GM23338 (cell line): ENCODE results near the gene ENOX1. TPM values are rescaled to one million over a fixed set of nuclear protein-coding genes. Genes with fewer than 3 reads are reported as not detected.

Experiments
- ATAC-seq: fragments of 200-7000 bp; cut with Tn5 transposase; 3 replicates; pipeline ENCODE4 v1.9.1; 2020
- DNase-seq: peaks from one replicate; pipeline ENCODE4 v3.0.0-alpha.2; 2015; ENCODE audit warnings: low spot score
- H2AFZ ChIP-seq: fragments of 200-600 bp; sonication (generic); 2 replicates; pipeline ENCODE4 v1.8.0; 2016; ENCODE audit warnings: antibody characterized with exemption, mild to moderate bottlenecking, moderate library complexity
- H3F3A ChIP-seq: fragments of 200-600 bp; sonication (generic); replicated peaks from 2 replicates; pipeline ENCODE4 v1.8.0; 2017; ENCODE audit warnings: antibody characterized with exemption, mixed run types, low read depth
- H3K27ac ChIP-seq: fragments of 200-600 bp; sonication (generic); 2 replicates; pipeline ENCODE4 v1.6.1; 2016; ENCODE audit warnings: low read depth
- H3K27me3 ChIP-seq: fragments of 200-600 bp; sonication (generic); 2 replicates; pipeline ENCODE4 v1.8.0; 2016; ENCODE audit warnings: mild to moderate bottlenecking, mixed run types, moderate library complexity; ENCODE audit not compliant: insufficient read depth
- H3K36me3 ChIP-seq: fragments of 200-600 bp; sonication (generic); 2 replicates; pipeline ENCODE4 v1.8.0; 2016; ENCODE audit warnings: mild to moderate bottlenecking; ENCODE audit not compliant: insufficient read depth
- H3K4me1 ChIP-seq: fragments of 200-600 bp; sonication (generic); 2 replicates; pipeline ENCODE4 v1.8.0; 2016; ENCODE audit warnings: mild to moderate bottlenecking, moderate library complexity; ENCODE audit not compliant: insufficient read depth
- H3K4me2 ChIP-seq: fragments of 200-600 bp; sonication (generic); 2 replicates; pipeline ENCODE4 v1.7.1; 2017; ENCODE audit warnings: mixed run types
- H3K4me3 ChIP-seq: fragments of 200-600 bp; sonication (generic); 2 replicates; pipeline ENCODE4 v1.6.1; 2016; ENCODE audit warnings: mixed run types
- H3K79me2 ChIP-seq: fragments of 200-600 bp; sonication (generic); replicated peaks from 2 replicates; pipeline ENCODE4 v1.8.0; 2017; ENCODE audit warnings: mild to moderate bottlenecking; ENCODE audit not compliant: insufficient read depth
- H3K9me2 ChIP-seq: fragments of 200-600 bp; sonication (generic); 2 replicates; pipeline ENCODE4 v1.8.0; 2017; ENCODE audit not compliant: insufficient read depth
- H4K20me1 ChIP-seq: fragments of 200-600 bp; sonication (generic); replicated peaks from 2 replicates; pipeline ENCODE4 v1.8.0; 2017; ENCODE audit warnings: mild to moderate bottlenecking; ENCODE audit not compliant: insufficient read depth
- H3K27ac Mint-ChIP-seq: 2 replicates; pipeline ENCODE4 v1.8.0; 2020; ENCODE audit warnings: inconsistent platforms, mild to moderate bottlenecking, moderate library complexity, mixed read lengths
- H3K27me3 Mint-ChIP-seq: 3 replicates; pipeline ENCODE4 v1.8.0; 2022; ENCODE audit warnings: low read depth, mild to moderate bottlenecking, moderate library complexity, mixed read lengths, inconsistent platforms; ENCODE audit not compliant: insufficient read depth, poor library complexity
- H3K36me3 Mint-ChIP-seq: 3 replicates; pipeline ENCODE4 v1.8.0; 2021; ENCODE audit warnings: low read depth, mild to moderate bottlenecking, inconsistent platforms, moderate library complexity, mixed read lengths
- H3K4me1 Mint-ChIP-seq: 3 replicates; pipeline ENCODE4 v1.8.0; 2020; ENCODE audit warnings: mild to moderate bottlenecking, inconsistent platforms, mixed read lengths
- H3K4me3 Mint-ChIP-seq: 3 replicates; pipeline ENCODE4 v1.8.0; 2021; ENCODE audit warnings: moderate library complexity, mild to moderate bottlenecking, inconsistent platforms, mixed read lengths
- H3K9me3 Mint-ChIP-seq: 3 replicates; pipeline ENCODE4 v1.8.0; 2020; ENCODE audit warnings: moderate library complexity, mild to moderate bottlenecking, inconsistent platforms, mixed read lengths
- CREB1 ChIP-seq: fragments of 250-450 bp; sonication (Bioruptor Pico); IDR thresholded peaks from 2 replicates; pipeline ENCODE4 v1.5.0; 2020; ENCODE audit warnings: low read depth, mild to moderate bottlenecking, moderate library complexity
- CTCF ChIP-seq, 2 experiments: fragments of 200-600 bp in 1 of 2; sonication (generic) in 1 of 2; conservative IDR thresholded peaks; 2 replicates each; pipeline versions ENCODE4 v1.5.1 to v1.6.1; 2016 to 2017; ENCODE audit warnings: antibody characterized with exemption in 2 of 2, low read depth in 2 of 2, mild to moderate bottlenecking in 2 of 2, moderate library complexity in 1 of 2
- EZH2 ChIP-seq: fragments of 200-600 bp; sonication (generic); IDR thresholded peaks from one replicate; pipeline ENCODE4 v1.8.0; 2017; ENCODE audit warnings: antibody characterized with exemption, mild to moderate bottlenecking, low read depth; ENCODE audit not compliant: unreplicated experiment
- EZH2phosphoT487 ChIP-seq: fragments of 200-600 bp; sonication (generic); IDR thresholded peaks from one replicate; pipeline ENCODE4 v1.8.1; 2018; ENCODE audit warnings: antibody characterized with exemption; ENCODE audit not compliant: unreplicated experiment
- JUNB ChIP-seq: IDR thresholded peaks from one replicate; pipeline ENCODE4 v1.6.1; 2016; ENCODE audit warnings: antibody characterized with exemption; ENCODE audit not compliant: unreplicated experiment
- NANOG ChIP-seq: IDR thresholded peaks from 2 replicates; pipeline ENCODE4 v1.6.1; 2016; ENCODE audit warnings: antibody characterized with exemption, borderline replicate concordance
- POLR2AphosphoS5 ChIP-seq: IDR thresholded peaks from 2 replicates; pipeline ENCODE4 v1.6.1; 2016; ENCODE audit warnings: antibody characterized with exemption, low read depth
- STAT1 ChIP-seq: IDR thresholded peaks from one replicate; pipeline ENCODE4 v1.6.1; 2016; ENCODE audit warnings: antibody characterized with exemption; ENCODE audit not compliant: unreplicated experiment
- ZNF114 ChIP-seq: fragments of 250-450 bp; sonication (Bioruptor Pico); IDR thresholded peaks from 2 replicates; pipeline ENCODE4 v1.5.0; 2020; ENCODE audit warnings: mild to moderate bottlenecking, moderate library complexity
- ZNF331 ChIP-seq: fragments of 250-450 bp; sonication (Bioruptor Pico); IDR thresholded peaks from 2 replicates; pipeline ENCODE4 v1.5.0; 2020; ENCODE audit warnings: low read depth, mild to moderate bottlenecking, moderate library complexity
- polyA plus RNA-seq: library from polyadenylated mRNA; unstranded; fragments of >200 nt; fragmentation: Nextera tagmentation; extraction: Ambion mirVana; gene quantifications from 2 replicates; pipeline ENCODE4 v1.2.1, GENCODE V29; 2016
- total RNA-seq: library from RNA; depleted of rRNA; stranded (reverse); fragments of >200 nt; shearing (Covaris generic); gene quantifications from 2 replicates; pipeline ENCODE4 v1.2.3, GENCODE V29; 2014
- TF ChIP-seq, protein P1 (sequence below): IDR thresholded peaks from 2 replicates; pipeline ENCODE4 v1.6.1; 2016; ENCODE audit warnings: antibody characterized with exemption
- TF ChIP-seq, protein P2 (sequence below): fragments of 250-450 bp; sonication (Bioruptor Pico); IDR thresholded peaks from 2 replicates; pipeline ENCODE4 v1.5.0; 2020; ENCODE audit warnings: mild to moderate bottlenecking, moderate library complexity
- TF ChIP-seq, protein P3 (sequence below): IDR thresholded peaks from one replicate; pipeline ENCODE4 v1.6.1; 2018; ENCODE audit warnings: antibody characterized with exemption; ENCODE audit not compliant: unreplicated experiment

Gene ENOX1
- total and polyA plus RNA-seq, 2 experiments from 2014 or later, result 0.66 to 0.81 TPM

DNA sequence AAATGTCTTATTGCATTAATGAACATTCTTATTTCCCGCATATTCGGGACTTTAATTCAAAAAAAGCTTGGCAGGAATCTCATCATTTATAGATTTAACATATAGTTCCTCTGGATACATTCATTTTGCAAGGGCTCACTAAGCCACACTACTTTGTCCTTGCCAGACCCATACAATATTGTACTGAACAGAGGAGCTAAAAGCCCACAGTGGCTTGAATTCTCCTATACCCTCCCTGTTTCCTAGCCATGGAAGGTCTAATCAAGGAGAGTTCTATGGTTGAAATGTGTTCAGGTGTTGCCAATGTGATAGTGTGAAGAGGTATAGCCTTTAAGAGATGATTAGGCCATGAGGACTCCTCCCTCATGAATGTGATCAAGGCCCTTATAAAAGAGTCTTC is 298.9 kb downstream of the ENOX1 start:
- no peaks in the 10 kb centered on the region for H3K4me1 ChIP-seq
- H3K4me2 ChIP-seq, result no peak overlapping the region
- H3K9me2 ChIP-seq, result peaks cover 16% of the 10 kb centered on the region
- no peak for TF ChIP-seq EZH2
- TF ChIP-seq ZNF114 (CRISPR knock-in tag), result no peak
- TF ChIP-seq ZNF331 (CRISPR knock-in tag), result no peak
- TF ChIP-seq JUNB, result no peak
- TF ChIP-seq, protein P1, sequence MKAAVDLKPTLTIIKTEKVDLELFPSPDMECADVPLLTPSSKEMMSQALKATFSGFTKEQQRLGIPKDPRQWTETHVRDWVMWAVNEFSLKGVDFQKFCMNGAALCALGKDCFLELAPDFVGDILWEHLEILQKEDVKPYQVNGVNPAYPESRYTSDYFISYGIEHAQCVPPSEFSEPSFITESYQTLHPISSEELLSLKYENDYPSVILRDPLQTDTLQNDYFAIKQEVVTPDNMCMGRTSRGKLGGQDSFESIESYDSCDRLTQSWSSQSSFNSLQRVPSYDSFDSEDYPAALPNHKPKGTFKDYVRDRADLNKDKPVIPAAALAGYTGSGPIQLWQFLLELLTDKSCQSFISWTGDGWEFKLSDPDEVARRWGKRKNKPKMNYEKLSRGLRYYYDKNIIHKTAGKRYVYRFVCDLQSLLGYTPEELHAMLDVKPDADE, result no peak
- TF ChIP-seq EZH2phosphoT487, result no peak
- TF ChIP-seq, protein P2, sequence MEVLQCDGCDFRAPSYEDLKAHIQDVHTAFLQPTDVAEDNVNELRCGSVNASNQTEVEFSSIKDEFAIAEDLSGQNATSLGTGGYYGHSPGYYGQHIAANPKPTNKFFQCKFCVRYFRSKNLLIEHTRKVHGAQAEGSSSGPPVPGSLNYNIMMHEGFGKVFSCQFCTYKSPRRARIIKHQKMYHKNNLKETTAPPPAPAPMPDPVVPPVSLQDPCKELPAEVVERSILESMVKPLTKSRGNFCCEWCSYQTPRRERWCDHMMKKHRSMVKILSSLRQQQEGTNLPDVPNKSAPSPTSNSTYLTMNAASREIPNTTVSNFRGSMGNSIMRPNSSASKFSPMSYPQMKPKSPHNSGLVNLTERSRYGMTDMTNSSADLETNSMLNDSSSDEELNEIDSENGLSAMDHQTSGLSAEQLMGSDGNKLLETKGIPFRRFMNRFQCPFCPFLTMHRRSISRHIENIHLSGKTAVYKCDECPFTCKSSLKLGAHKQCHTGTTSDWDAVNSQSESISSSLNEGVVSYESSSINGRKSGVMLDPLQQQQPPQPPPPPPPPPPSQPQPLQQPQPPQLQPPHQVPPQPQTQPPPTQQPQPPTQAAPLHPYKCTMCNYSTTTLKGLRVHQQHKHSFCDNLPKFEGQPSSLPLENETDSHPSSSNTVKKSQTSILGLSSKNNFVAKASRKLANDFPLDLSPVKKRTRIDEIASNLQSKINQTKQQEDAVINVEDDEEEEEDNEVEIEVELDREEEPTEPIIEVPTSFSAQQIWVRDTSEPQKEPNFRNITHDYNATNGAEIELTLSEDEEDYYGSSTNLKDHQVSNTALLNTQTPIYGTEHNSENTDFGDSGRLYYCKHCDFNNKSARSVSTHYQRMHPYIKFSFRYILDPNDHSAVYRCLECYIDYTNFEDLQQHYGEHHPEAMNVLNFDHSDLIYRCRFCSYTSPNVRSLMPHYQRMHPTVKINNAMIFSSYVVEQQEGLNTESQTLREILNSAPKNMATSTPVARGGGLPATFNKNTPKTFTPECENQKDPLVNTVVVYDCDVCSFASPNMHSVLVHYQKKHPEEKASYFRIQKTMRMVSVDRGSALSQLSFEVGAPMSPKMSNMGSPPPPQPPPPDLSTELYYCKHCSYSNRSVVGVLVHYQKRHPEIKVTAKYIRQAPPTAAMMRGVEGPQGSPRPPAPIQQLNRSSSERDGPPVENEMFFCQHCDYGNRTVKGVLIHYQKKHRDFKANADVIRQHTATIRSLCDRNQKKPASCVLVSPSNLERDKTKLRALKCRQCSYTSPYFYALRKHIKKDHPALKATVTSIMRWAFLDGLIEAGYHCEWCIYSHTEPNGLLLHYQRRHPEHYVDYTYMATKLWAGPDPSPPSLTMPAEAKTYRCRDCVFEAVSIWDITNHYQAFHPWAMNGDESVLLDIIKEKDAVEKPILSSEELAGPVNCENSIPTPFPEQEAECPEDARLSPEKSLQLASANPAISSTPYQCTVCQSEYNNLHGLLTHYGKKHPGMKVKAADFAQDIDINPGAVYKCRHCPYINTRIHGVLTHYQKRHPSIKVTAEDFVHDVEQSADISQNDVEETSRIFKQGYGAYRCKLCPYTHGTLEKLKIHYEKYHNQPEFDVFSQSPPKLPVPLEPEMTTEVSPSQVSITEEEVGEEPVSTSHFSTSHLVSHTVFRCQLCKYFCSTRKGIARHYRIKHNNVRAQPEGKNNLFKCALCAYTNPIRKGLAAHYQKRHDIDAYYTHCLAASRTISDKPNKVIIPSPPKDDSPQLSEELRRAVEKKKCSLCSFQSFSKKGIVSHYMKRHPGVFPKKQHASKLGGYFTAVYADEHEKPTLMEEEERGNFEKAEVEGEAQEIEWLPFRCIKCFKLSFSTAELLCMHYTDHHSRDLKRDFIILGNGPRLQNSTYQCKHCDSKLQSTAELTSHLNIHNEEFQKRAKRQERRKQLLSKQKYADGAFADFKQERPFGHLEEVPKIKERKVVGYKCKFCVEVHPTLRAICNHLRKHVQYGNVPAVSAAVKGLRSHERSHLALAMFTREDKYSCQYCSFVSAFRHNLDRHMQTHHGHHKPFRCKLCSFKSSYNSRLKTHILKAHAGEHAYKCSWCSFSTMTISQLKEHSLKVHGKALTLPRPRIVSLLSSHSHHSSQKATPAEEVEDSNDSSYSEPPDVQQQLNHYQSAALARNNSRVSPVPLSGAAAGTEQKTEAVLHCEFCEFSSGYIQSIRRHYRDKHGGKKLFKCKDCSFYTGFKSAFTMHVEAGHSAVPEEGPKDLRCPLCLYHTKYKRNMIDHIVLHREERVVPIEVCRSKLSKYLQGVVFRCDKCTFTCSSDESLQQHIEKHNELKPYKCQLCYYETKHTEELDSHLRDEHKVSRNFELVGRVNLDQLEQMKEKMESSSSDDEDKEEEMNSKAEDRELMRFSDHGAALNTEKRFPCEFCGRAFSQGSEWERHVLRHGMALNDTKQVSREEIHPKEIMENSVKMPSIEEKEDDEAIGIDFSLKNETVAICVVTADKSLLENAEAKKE (CRISPR knock-in tag), result no peak
- no peak for TF ChIP-seq CTCF (conservative IDR thresholded peaks at IDR 0.05; ENCODE audit: low read depth in 2 of 2)
- no peak for TF ChIP-seq POLR2AphosphoS5
- no peak for TF ChIP-seq NANOG
- TF ChIP-seq, protein P3, sequence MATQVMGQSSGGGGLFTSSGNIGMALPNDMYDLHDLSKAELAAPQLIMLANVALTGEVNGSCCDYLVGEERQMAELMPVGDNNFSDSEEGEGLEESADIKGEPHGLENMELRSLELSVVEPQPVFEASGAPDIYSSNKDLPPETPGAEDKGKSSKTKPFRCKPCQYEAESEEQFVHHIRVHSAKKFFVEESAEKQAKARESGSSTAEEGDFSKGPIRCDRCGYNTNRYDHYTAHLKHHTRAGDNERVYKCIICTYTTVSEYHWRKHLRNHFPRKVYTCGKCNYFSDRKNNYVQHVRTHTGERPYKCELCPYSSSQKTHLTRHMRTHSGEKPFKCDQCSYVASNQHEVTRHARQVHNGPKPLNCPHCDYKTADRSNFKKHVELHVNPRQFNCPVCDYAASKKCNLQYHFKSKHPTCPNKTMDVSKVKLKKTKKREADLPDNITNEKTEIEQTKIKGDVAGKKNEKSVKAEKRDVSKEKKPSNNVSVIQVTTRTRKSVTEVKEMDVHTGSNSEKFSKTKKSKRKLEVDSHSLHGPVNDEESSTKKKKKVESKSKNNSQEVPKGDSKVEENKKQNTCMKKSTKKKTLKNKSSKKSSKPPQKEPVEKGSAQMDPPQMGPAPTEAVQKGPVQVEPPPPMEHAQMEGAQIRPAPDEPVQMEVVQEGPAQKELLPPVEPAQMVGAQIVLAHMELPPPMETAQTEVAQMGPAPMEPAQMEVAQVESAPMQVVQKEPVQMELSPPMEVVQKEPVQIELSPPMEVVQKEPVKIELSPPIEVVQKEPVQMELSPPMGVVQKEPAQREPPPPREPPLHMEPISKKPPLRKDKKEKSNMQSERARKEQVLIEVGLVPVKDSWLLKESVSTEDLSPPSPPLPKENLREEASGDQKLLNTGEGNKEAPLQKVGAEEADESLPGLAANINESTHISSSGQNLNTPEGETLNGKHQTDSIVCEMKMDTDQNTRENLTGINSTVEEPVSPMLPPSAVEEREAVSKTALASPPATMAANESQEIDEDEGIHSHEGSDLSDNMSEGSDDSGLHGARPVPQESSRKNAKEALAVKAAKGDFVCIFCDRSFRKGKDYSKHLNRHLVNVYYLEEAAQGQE, result no peak
- TF ChIP-seq STAT1, result no peak
- no peak for TF ChIP-seq CREB1 (CRISPR knock-in tag)
- ATAC-seq (no peak), DNase-seq (no peak)
- H3K79me2 ChIP-seq, result no peaks in the 10 kb centered on the region
- Mint-ChIP-seq H3K27me3 (no peaks in the 10 kb centered on the region), H3K9me3 (no peaks in the 10 kb centered on the region), H3K36me3 (no peaks in the 10 kb centered on the region), H3K4me1 (no peaks in the 10 kb centered on the region; the same call in 2 of the 3 replicates), H3K4me3 (no peak overlapping the region), H3K27ac (no peak overlapping the region)
- no peak overlapping the region for H3K4me3 ChIP-seq
- no peaks in the 10 kb centered on the region for H3K36me3 ChIP-seq
- H2AFZ ChIP-seq, result no peak overlapping the region
- no peaks in the 10 kb centered on the region for H3K27me3 ChIP-seq
- no peak overlapping the region for H3K27ac ChIP-seq
- H4K20me1 ChIP-seq, result no peaks in the 10 kb centered on the region
- H3F3A ChIP-seq, result no peaks in the 10 kb centered on the region
